ENCODE data around the gene ZNF197.

DNA sequence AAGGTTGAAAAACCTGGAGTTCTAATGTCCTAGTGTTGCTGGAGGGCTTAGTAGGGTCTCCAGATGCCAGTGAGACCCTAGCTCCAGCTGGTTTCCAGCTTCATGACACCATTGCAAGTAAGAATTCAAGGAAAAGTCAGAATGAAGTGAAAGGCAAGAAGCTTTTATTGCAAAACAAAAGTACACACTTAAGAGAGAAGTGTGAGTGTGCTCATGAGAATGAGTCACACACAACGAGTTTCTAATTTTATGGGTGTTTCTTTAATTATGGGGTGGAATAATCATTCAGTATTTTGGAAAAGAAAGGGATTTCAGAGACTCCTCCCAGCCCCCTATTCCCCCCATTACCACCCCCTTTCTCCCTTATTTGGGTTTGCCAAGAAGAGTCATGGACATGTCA lies 63.1 kb downstream of the ZNF197 start:
- TF ChIP-seq GATA2 (IDR thresholded peaks at IDR 0.05; ENCODE audit: insufficient read depth, insufficient read length, low read depth, low read length) (no peak), POLR2AphosphoS5 (IDR thresholded peaks at IDR 0.05; ENCODE audit: insufficient read depth, low read depth, low read length) (no peak), POLR2A (IDR thresholded peaks at IDR 0.05; ENCODE audit: low read depth, low read length) (no peak), MAX (IDR thresholded peaks at IDR 0.05; ENCODE audit: insufficient read depth, insufficient read length) (no peak)
- TF ChIP-seq, protein P1, sequence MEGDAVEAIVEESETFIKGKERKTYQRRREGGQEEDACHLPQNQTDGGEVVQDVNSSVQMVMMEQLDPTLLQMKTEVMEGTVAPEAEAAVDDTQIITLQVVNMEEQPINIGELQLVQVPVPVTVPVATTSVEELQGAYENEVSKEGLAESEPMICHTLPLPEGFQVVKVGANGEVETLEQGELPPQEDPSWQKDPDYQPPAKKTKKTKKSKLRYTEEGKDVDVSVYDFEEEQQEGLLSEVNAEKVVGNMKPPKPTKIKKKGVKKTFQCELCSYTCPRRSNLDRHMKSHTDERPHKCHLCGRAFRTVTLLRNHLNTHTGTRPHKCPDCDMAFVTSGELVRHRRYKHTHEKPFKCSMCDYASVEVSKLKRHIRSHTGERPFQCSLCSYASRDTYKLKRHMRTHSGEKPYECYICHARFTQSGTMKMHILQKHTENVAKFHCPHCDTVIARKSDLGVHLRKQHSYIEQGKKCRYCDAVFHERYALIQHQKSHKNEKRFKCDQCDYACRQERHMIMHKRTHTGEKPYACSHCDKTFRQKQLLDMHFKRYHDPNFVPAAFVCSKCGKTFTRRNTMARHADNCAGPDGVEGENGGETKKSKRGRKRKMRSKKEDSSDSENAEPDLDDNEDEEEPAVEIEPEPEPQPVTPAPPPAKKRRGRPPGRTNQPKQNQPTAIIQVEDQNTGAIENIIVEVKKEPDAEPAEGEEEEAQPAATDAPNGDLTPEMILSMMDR (IDR thresholded peaks at IDR 0.05; ENCODE audit: extremely low read depth in 1 of 2, insufficient read depth in 1 of 2, low read depth in 1 of 2, low read length in 2 of 2): no peak

Measured in endothelial cell of umbilical vein (primary cell).